H1 (cell line): Measurements from ENCODE around the gene DGKI.

Source experiments
- CTCF ChIP-seq, 3 experiments: IDR thresholded peaks; 1 replicate in 2 of 3; 2 replicates in 1 of 3; pipeline versions ENCODE4 v1.5.1 to v1.6.1; 2011; ENCODE audit warnings: low read length in 3 of 3, mild to moderate bottlenecking in 3 of 3, inconsistent platforms in 2 of 3, low read depth in 1 of 3, moderate library complexity in 1 of 3; ENCODE audit not compliant: insufficient read depth in 1 of 3; ENCODE audit errors: control extremely low read depth in 1 of 3
- EP300 ChIP-seq, 2 experiments: IDR thresholded peaks; 1 replicate in 1 of 2; 2 replicates in 1 of 2; pipeline ENCODE4 v1.6.1; 2011 to 2012; ENCODE audit warnings: low read depth in 2 of 2, low read length in 2 of 2, mild to moderate bottlenecking in 2 of 2, borderline replicate concordance in 1 of 2, inconsistent platforms in 1 of 2, moderate library complexity in 1 of 2
- EZH2 ChIP-seq: fragments of 200-600 bp; sonication (generic); IDR thresholded peaks from 2 replicates; pipeline ENCODE4 v1.7.1; 2012; ENCODE audit warnings: low read depth, mild to moderate bottlenecking, moderate library complexity, low read length, inconsistent platforms; ENCODE audit not compliant: severe bottlenecking
- MAX ChIP-seq: IDR thresholded peaks from 2 replicates; pipeline ENCODE4 v1.6.1; 2012; ENCODE audit warnings: inconsistent platforms
- POLR2A ChIP-seq, 2 experiments: IDR thresholded peaks; 1 replicate in 1 of 2; 2 replicates in 1 of 2; pipeline ENCODE4 v1.6.1; 2011; ENCODE audit warnings: low read depth in 2 of 2, low read length in 2 of 2, mild to moderate bottlenecking in 2 of 2; ENCODE audit errors: control extremely low read depth in 1 of 2
- RFX5 ChIP-seq: IDR thresholded peaks from 2 replicates; pipeline ENCODE4 v1.6.1; 2011; ENCODE audit warnings: low read depth, low read length, improper control_type of control experiment, borderline replicate concordance
- TAF1 ChIP-seq: IDR thresholded peaks from 2 replicates; pipeline ENCODE4 v1.6.1; 2011; ENCODE audit warnings: mild to moderate bottlenecking, low read depth, low read length
- USF2 ChIP-seq: IDR thresholded peaks from 2 replicates; pipeline ENCODE4 v1.6.1; 2011; ENCODE audit warnings: low read length, improper control_type of control experiment

GRCh38 chr7:137458399-137458798 lies 388.4 kb downstream of the DGKI start:
- TF ChIP-seq CTCF (IDR thresholded peaks at IDR 0.05; ENCODE audit: control extremely low read depth in 1 of 3, insufficient read depth in 1 of 3, low read depth in 1 of 3, low read length in 3 of 3) (no peak), POLR2A (IDR thresholded peaks at IDR 0.05; ENCODE audit: control extremely low read depth in 1 of 2, low read depth in 2 of 2, low read length in 2 of 2) (no peak), EZH2 (no peak), USF2 (no peak), RFX5 (no peak), TAF1 (no peak), MAX (no peak), EP300 (IDR thresholded peaks at IDR 0.05; ENCODE audit: borderline replicate concordance in 1 of 2, low read depth in 2 of 2, low read length in 2 of 2) (no peak)
